IPS DF 6.9 (cell line): ENCODE results near the gene IZUMO1.
A peak's percentile ranks its signal among the peaks of the same experiment; 100 is the strongest.

Experiments used
- DNase-seq: peaks from one replicate; pipeline ENCODE4 v3.0.0-alpha.2; 2013; ENCODE audit warnings: low read depth, low spot score
- H3K27ac ChIP-seq: one replicate; pipeline ENCODE4 v1.5.1; 2013; ENCODE audit warnings: low read length, control low read depth
- H3K27me3 ChIP-seq: 2 replicates; pipeline ENCODE4 v1.6.1; 2013; ENCODE audit warnings: mild to moderate bottlenecking, low read length; ENCODE audit not compliant: control insufficient read depth, insufficient read depth
- H3K36me3 ChIP-seq: 2 replicates; pipeline ENCODE4 v1.6.1; 2013; ENCODE audit warnings: low read length; ENCODE audit not compliant: control insufficient read depth, insufficient read depth
- H3K4me1 ChIP-seq: 2 replicates; pipeline ENCODE4 v1.6.1; 2013; ENCODE audit warnings: low read length; ENCODE audit not compliant: control insufficient read depth, insufficient read depth
- H3K4me3 ChIP-seq: 2 replicates; pipeline ENCODE4 v1.5.1; 2013; ENCODE audit warnings: mild to moderate bottlenecking, low read length
- H3K9me3 ChIP-seq: 2 replicates; pipeline ENCODE4 v1.6.1; 2013; ENCODE audit warnings: low read length, inconsistent platforms; ENCODE audit not compliant: control insufficient read depth, insufficient read depth
- WGBS: extraction: QIAGEN DNeasy Blood & Tissue Kit; methylation state at CpG from one replicate; pipeline ENCODE4 v1.1.7; 2013; ENCODE audit warnings: mixed read lengths, missing lambda C conversion rate; ENCODE audit not compliant: insufficient read length, insufficient coverage; 5-methylcytosine and 5-hydroxymethylcytosine counted together

IZUMO1 gene

GRCh38 chr19:48749571-48750198 is 3.0 kb upstream of the IZUMO1 start:
- Histone ChIP-seq H3K4me3 (no peak overlapping the region), H3K4me1 (peaks cover 3% of the 10 kb centered on the region; the same call in 1 of the 2 replicates), H3K27ac (no peak overlapping the region), H3K27me3 (no peaks in the 10 kb centered on the region), H3K36me3 (peaks cover 17% of the 10 kb centered on the region), H3K9me3 (no peaks in the 10 kb centered on the region)
- no peak for DNase-seq
- WGBS = no CpG with 5 or more reads among the region's 4 CpGs

- no peaks in the 10 kb centered on the region for H3K27me3 ChIP-seq
- H3K4me3 ChIP-seq = no peak overlapping the region
- no peak overlapping the region for H3K27ac ChIP-seq
- 100% methylated on average over 2 of the region's 8 CpGs for WGBS
- DNase-seq = no peak
- no peaks in the 10 kb centered on the region for H3K9me3 ChIP-seq
- peaks cover 16% of the 10 kb centered on the region for H3K36me3 ChIP-seq
- H3K4me1 ChIP-seq = peaks cover 8% of the 10 kb centered on the region; the same call in 1 of the 2 replicates
Measured at GRCh38 chr19:48746110-48746509, 599 bp downstream of the IZUMO1 start.

GRCh38 chr19:48745208-48745995 is 1.3 kb downstream of the IZUMO1 start:
- H3K27me3 ChIP-seq = no peaks in the 10 kb centered on the region
- no peaks in the 10 kb centered on the region for H3K9me3 ChIP-seq
- no peak for DNase-seq
- H3K4me1 ChIP-seq = peaks cover 8% of the 10 kb centered on the region; the same call in 1 of the 2 replicates
- WGBS = no CpG with 5 or more reads among the region's 33 CpGs
- no peak overlapping the region for H3K4me3 ChIP-seq
- H3K36me3 ChIP-seq = peaks cover 9% of the 10 kb centered on the region
- no peak overlapping the region for H3K27ac ChIP-seq

GRCh38 chr19:48742096-48742495 is 4.6 kb downstream of the IZUMO1 start:
- Histone ChIP-seq H3K27me3 (no peaks in the 10 kb centered on the region; the same call in 1 of the 2 replicates), H3K9me3 (no peaks in the 10 kb centered on the region), H3K4me1 (peaks cover 14% of the 10 kb centered on the region), H3K27ac (no peak overlapping the region), H3K4me3 (no peak overlapping the region), H3K36me3 (no peaks in the 10 kb centered on the region)
- no peak for DNase-seq
- WGBS = no CpG with 5 or more reads among the region's 11 CpGs

- Histone ChIP-seq H3K27me3 (no peaks in the 10 kb centered on the region; the same call in 1 of the 2 replicates), H3K4me3 (no peak overlapping the region), H3K9me3 (no peaks in the 10 kb centered on the region), H3K27ac (no peak overlapping the region), H3K4me1 (peaks cover 14% of the 10 kb centered on the region), H3K36me3 (no peaks in the 10 kb centered on the region)
- no CpG with 5 or more reads among the region's 35 CpGs for WGBS
- no peak for DNase-seq
Measured at GRCh38 chr19:48741129-48741999, 5.3 kb downstream of the IZUMO1 start.

- H3K4me3 ChIP-seq = peak within 1 kb of the TSS; percentile 47
- no CpG with 5 or more reads among the region's 27 CpGs for WGBS
- H3K4me1 ChIP-seq = peaks cover 10% of the 10 kb centered on the region
- no peak for DNase-seq
- no peaks in the 10 kb centered on the region; the same call in 1 of the 2 replicates for H3K27me3 ChIP-seq
- H3K27ac ChIP-seq = no peak within 1 kb of the TSS
- H3K9me3 ChIP-seq = no peaks in the 10 kb centered on the region
- no peaks in the 10 kb centered on the region for H3K36me3 ChIP-seq
Measured at GRCh38 chr19:48740164-48740972, 6.3 kb downstream of the IZUMO1 start, which contains the start of gene RASIP1. TSS of gene RASIP1 (minus strand) at chr19:48740610. CDS start at chr19:48740282, 328 bp downstream.

- H3K27ac ChIP-seq = no peak overlapping the region
- H3K4me1 ChIP-seq = peaks cover 10% of the 10 kb centered on the region
Measured at GRCh38 chr19:48739404-48740163, 7.1 kb downstream of the IZUMO1 start.

GRCh38 chr19:48738557-48739403 is 7.9 kb downstream of the IZUMO1 start:
- WGBS = no CpG with 5 or more reads among the region's 96 CpGs
- Histone ChIP-seq H3K27ac (no peak overlapping the region), H3K4me3 (peak overlapping the region; percentile 47), H3K36me3 (no peaks in the 10 kb centered on the region), H3K9me3 (no peaks in the 10 kb centered on the region), H3K27me3 (no peaks in the 10 kb centered on the region; the same call in 1 of the 2 replicates), H3K4me1 (peaks cover 10% of the 10 kb centered on the region)
- no peak for DNase-seq

More at GRCh38 chr19:48739404-48740163, 7.1 kb downstream of the IZUMO1 start:
- no peaks in the 10 kb centered on the region for H3K36me3 ChIP-seq
- no CpG with 5 or more reads among the region's 51 CpGs for WGBS
- no peaks in the 10 kb centered on the region for H3K9me3 ChIP-seq
- no peaks in the 10 kb centered on the region; the same call in 1 of the 2 replicates for H3K27me3 ChIP-seq
- peak overlapping the region; percentile 47 for H3K4me3 ChIP-seq
- DNase-seq = no peak
